ENCODE measurements around the gene FAM98B. TPM values are rescaled to one million over a fixed set of nuclear protein-coding genes. Genes with fewer than 3 reads are reported as not detected.

Gene FAM98B
- total RNA-seq, 1 donor from 2014 or later: 15.6 TPM

GRCh38 chr15:38471974-38472373 is 18.0 kb downstream of the FAM98B start:
- H3K27ac Mint-ChIP-seq (ENCODE audit: unreplicated experiment): no peak overlapping the region

GRCh38 chr15:38474155-38474757 is 20.3 kb downstream of the FAM98B start:
- Mint-ChIP-seq H3K27me3 (ENCODE audit: low read depth) (no peaks in the 10 kb centered on the region), H3K27ac (ENCODE audit: unreplicated experiment) (no peak overlapping the region), H3K4me1 (ENCODE audit: low read depth) (peaks cover 3% of the 10 kb centered on the region), H3K9me3 (ENCODE audit: low read depth) (no peaks in the 10 kb centered on the region), H3K4me3 (ENCODE audit: unreplicated experiment) (no peak overlapping the region), H3K36me3 (ENCODE audit: low read depth) (peaks cover 8% of the 10 kb centered on the region)
- DNase-seq (ENCODE audit: low spot score): no peak
- peak; percentile 89 for TF ChIP-seq CTCF (IDR thresholded peaks at IDR 0.05)

More at GRCh38 chr15:38471974-38472373, 18.0 kb downstream of the FAM98B start:
- Mint-ChIP-seq H3K36me3 (ENCODE audit: low read depth) (peaks cover 7% of the 10 kb centered on the region), H3K27me3 (ENCODE audit: low read depth) (no peaks in the 10 kb centered on the region), H3K4me3 (ENCODE audit: unreplicated experiment) (no peak overlapping the region), H3K4me1 (ENCODE audit: low read depth) (peaks cover 2% of the 10 kb centered on the region), H3K9me3 (ENCODE audit: low read depth) (no peaks in the 10 kb centered on the region)
- no peak for DNase-seq (ENCODE audit: low spot score)
- no peak for TF ChIP-seq CTCF (IDR thresholded peaks at IDR 0.05)

- Mint-ChIP-seq H3K27me3 (ENCODE audit: low read depth) (no peaks in the 10 kb centered on the region), H3K9me3 (ENCODE audit: low read depth) (no peaks in the 10 kb centered on the region), H3K4me1 (ENCODE audit: low read depth) (peaks cover 12% of the 10 kb centered on the region), H3K36me3 (ENCODE audit: low read depth) (peaks cover 8% of the 10 kb centered on the region), H3K4me3 (ENCODE audit: unreplicated experiment) (no peak overlapping the region), H3K27ac (ENCODE audit: unreplicated experiment) (no peak overlapping the region)
- no peak for DNase-seq (ENCODE audit: low spot score)
- no peak for TF ChIP-seq CTCF (IDR thresholded peaks at IDR 0.05)
These were observed 21.4 kb downstream of the FAM98B start for GRCh38 chr15:38475361-38475760.

- no peak overlapping the region for H3K4me3 Mint-ChIP-seq (ENCODE audit: unreplicated experiment)
- no peaks in the 10 kb centered on the region for H3K9me3 Mint-ChIP-seq (ENCODE audit: low read depth)
- DNase-seq (ENCODE audit: low spot score): no peak
- peaks cover 8% of the 10 kb centered on the region for H3K36me3 Mint-ChIP-seq (ENCODE audit: low read depth)
- H3K27ac Mint-ChIP-seq (ENCODE audit: unreplicated experiment): no peak overlapping the region
- H3K27me3 Mint-ChIP-seq (ENCODE audit: low read depth): no peaks in the 10 kb centered on the region
- peaks cover 13% of the 10 kb centered on the region for H3K4me1 Mint-ChIP-seq (ENCODE audit: low read depth)
- no peak for TF ChIP-seq CTCF (IDR thresholded peaks at IDR 0.05)
These were observed 22.2 kb downstream of the FAM98B start for GRCh38 chr15:38476120-38476519.

GRCh38 chr15:38477637-38478036 is 23.7 kb downstream of the FAM98B start:
- H3K9me3 Mint-ChIP-seq (ENCODE audit: low read depth): no peaks in the 10 kb centered on the region
- no peak for TF ChIP-seq CTCF (IDR thresholded peaks at IDR 0.05)
- H3K4me3 Mint-ChIP-seq (ENCODE audit: unreplicated experiment): no peak overlapping the region
- peaks cover 13% of the 10 kb centered on the region for H3K4me1 Mint-ChIP-seq (ENCODE audit: low read depth)
- DNase-seq (ENCODE audit: low spot score): no peak
- H3K27ac Mint-ChIP-seq (ENCODE audit: unreplicated experiment): no peak overlapping the region
- no peaks in the 10 kb centered on the region for H3K27me3 Mint-ChIP-seq (ENCODE audit: low read depth)
- peaks cover 11% of the 10 kb centered on the region for H3K36me3 Mint-ChIP-seq (ENCODE audit: low read depth)
